B cell (primary cell): Measurements from ENCODE around the gene ERI3. TPM values are rescaled to one million over a fixed set of nuclear protein-coding genes. Genes with fewer than 3 reads are reported as not detected.

ENCODE experiments used
- ATAC-seq: fragments of 200-7000 bp; cut with Tn5 transposase; one replicate; pipeline ENCODE4 v1.10.0; 2021; ENCODE audit warnings: low read depth, mild to moderate bottlenecking, moderate number of reproducible peaks, moderate library complexity
- CTCF ChIA-PET: fragments of 350-600 bp; sonication (Branson Sonifier 250); formaldehyde crosslinking; loops from one replicate; lab custom pipeline; 2021; ENCODE audit warnings: antibody characterized with exemption, inconsistent platforms; lab: Charles Lee
- POLR2A ChIA-PET: fragments of 350-600 bp; sonication (Branson Sonifier 250); formaldehyde crosslinking; loops from one replicate; lab custom pipeline; 2021; ENCODE audit warnings: antibody characterized with exemption; lab: Charles Lee
- DNase-seq: peaks from one replicate; pipeline ENCODE4 v3.0.0; 2013
- H2AFZ ChIP-seq: 2 replicates; pipeline ENCODE4 v1.6.1; 2012; ENCODE audit warnings: mild to moderate bottlenecking, low read depth, low read length; ENCODE audit not compliant: insufficient read depth, poor library complexity, severe bottlenecking
- H3K27ac ChIP-seq, 2 donors: 1 replicate in 1 of 2; 2 replicates in 1 of 2; pipeline ENCODE4 v1.5.1; 2012 to 2013; ENCODE audit warnings: low read length in 2 of 2, mild to moderate bottlenecking in 2 of 2, moderate library complexity in 1 of 2
- H3K27me3 ChIP-seq, 4 experiments: fragments of 200-600 bp in 1 of 4; sonication (generic) in 1 of 4; replicated peaks in 1 of 4; 1 replicate in 2 of 4; 2 replicates in 2 of 4; pipeline versions ENCODE4 v1.6.1 to v1.7.0; 2013 to 2016; ENCODE audit warnings: low read length in 3 of 4, mild to moderate bottlenecking in 2 of 4, mixed read lengths in 1 of 4, moderate library complexity in 1 of 4; ENCODE audit not compliant: insufficient read depth in 4 of 4, control insufficient read depth in 3 of 4; ENCODE audit errors: control extremely low read depth in 1 of 4
- H3K36me3 ChIP-seq, 2 experiments: replicated peaks in 1 of 2; 1 replicate in 1 of 2; 2 replicates in 1 of 2; pipeline versions ENCODE4 v1.6.1 to v1.7.1; 2013; ENCODE audit warnings: low read length in 1 of 2; ENCODE audit not compliant: insufficient read depth in 2 of 2, control insufficient read depth in 1 of 2; ENCODE audit errors: control extremely low read depth in 1 of 2, extremely low read depth in 1 of 2
- H3K4me1 ChIP-seq, 2 donors: fragments of 200-600 bp in 1 of 2; sonication (generic) in 1 of 2; 1 replicate in 1 of 2; 2 replicates in 1 of 2; pipeline versions ENCODE4 v1.5.1 to v1.6.1; 2013 to 2017; ENCODE audit warnings: low read length in 2 of 2; ENCODE audit not compliant: control insufficient read depth in 2 of 2, insufficient read depth in 2 of 2
- H3K4me2 ChIP-seq: replicated peaks from 2 replicates; pipeline ENCODE3; 2012; ENCODE audit warnings: mild to moderate bottlenecking, low read depth, low read length; ENCODE audit not compliant: poor library complexity, severe bottlenecking
- H3K4me3 ChIP-seq, 5 experiments: fragments of 200-600 bp in 1 of 5; sonication (generic) in 1 of 5; 1 replicate in 3 of 5; 2 replicates in 2 of 5; pipeline versions ENCODE4 v1.5.1 to v1.7.0; 2011 to 2016; ENCODE audit warnings: low read length in 4 of 5, mild to moderate bottlenecking in 4 of 5, low read depth in 2 of 5, control low read depth in 1 of 5, moderate library complexity in 1 of 5; ENCODE audit not compliant: insufficient read depth in 1 of 5; ENCODE audit errors: control extremely low read depth in 1 of 5, extremely low read depth in 1 of 5
- H3K79me2 ChIP-seq: fragments of 200-600 bp; sonication (generic); one replicate; pipeline ENCODE4 v1.6.0; 2016; ENCODE audit warnings: low read length; ENCODE audit not compliant: control insufficient read depth, insufficient read depth
- H3K9ac ChIP-seq: fragments of 200-600 bp; sonication (generic); 2 replicates; pipeline ENCODE4 v1.6.1; 2017; ENCODE audit warnings: mild to moderate bottlenecking, low read length, moderate library complexity
- H3K9me3 ChIP-seq, 3 donors: one replicate each; pipeline versions ENCODE4 v1.6.1 to v1.7.1; 2013; ENCODE audit warnings: low read length in 2 of 3; ENCODE audit not compliant: control insufficient read depth in 2 of 3, insufficient read depth in 1 of 3; ENCODE audit errors: control extremely low read depth in 1 of 3
- H4K20me1 ChIP-seq: 2 replicates; pipeline ENCODE4 v1.6.0; 2012; ENCODE audit warnings: mild to moderate bottlenecking, low read length; ENCODE audit not compliant: insufficient read depth, control insufficient read depth, poor library complexity, severe bottlenecking
- H3K27ac Mint-ChIP-seq: one replicate; pipeline ENCODE4 v1.8.0; 2021; ENCODE audit warnings: mixed read lengths
- H3K27me3 Mint-ChIP-seq: one replicate; pipeline ENCODE4 v1.8.0; 2021; ENCODE audit warnings: mixed read lengths
- H3K4me1 Mint-ChIP-seq: one replicate; pipeline ENCODE4 v1.8.0; 2021; ENCODE audit warnings: mixed read lengths
- H3K4me3 Mint-ChIP-seq: one replicate; pipeline ENCODE4 v1.8.0; 2021; ENCODE audit warnings: mixed read lengths
- H3K9me3 Mint-ChIP-seq: one replicate; pipeline ENCODE4 v1.8.0; 2022; ENCODE audit warnings: mixed read lengths; ENCODE audit not compliant: insufficient read depth
- EZH2 ChIP-seq: IDR thresholded peaks from 2 replicates; pipeline ENCODE4 v1.6.1; 2012; ENCODE audit warnings: borderline replicate concordance, low read depth, mild to moderate bottlenecking, moderate library complexity, low read length; ENCODE audit not compliant: insufficient read depth, poor library complexity, severe bottlenecking
- whole genome bisulfite sequencing: methylation state at CpG from one replicate; pipeline ENCODE4 v1.1.5; 2013; ENCODE audit warnings: missing lambda C conversion rate; ENCODE audit not compliant: insufficient coverage; 5-methylcytosine and 5-hydroxymethylcytosine counted together
- intact Hi-C: fragments of 100-400 bp; cut with micrococcal nuclease; formaldehyde crosslinking; loops from one replicate; pipeline ENCODE4 v1.10.0; 2022
- polyA plus RNA-seq: library from polyadenylated mRNA; depleted of rRNA; stranded (reverse); fragments of >200 nt; gene quantifications from 2 replicates; pipeline ENCODE4 v1.2.3, GENCODE V29; 2012
- total RNA-seq, 2 donors: library from RNA; stranded (reverse); fragments of 120-200 nt in 1 of 2; gene quantifications; 1 replicate in 1 of 2; 2 replicates in 1 of 2; pipeline versions ENCODE4 v1.2.3 to v1.2.4, GENCODE V29; 2013 to 2022
- TF ChIP-seq, protein P1 (sequence below): fragments of 200-600 bp; IDR thresholded peaks from one replicate; pipeline ENCODE4 v1.8.0; 2022; ENCODE audit warnings: antibody characterized with exemption, mild to moderate bottlenecking

ERI3 gene
- total and polyA plus RNA-seq, 2 donors (not counting 1 experiment from before 2014, with no cell fraction given): 37.5 to 53.9 TPM

DNA sequence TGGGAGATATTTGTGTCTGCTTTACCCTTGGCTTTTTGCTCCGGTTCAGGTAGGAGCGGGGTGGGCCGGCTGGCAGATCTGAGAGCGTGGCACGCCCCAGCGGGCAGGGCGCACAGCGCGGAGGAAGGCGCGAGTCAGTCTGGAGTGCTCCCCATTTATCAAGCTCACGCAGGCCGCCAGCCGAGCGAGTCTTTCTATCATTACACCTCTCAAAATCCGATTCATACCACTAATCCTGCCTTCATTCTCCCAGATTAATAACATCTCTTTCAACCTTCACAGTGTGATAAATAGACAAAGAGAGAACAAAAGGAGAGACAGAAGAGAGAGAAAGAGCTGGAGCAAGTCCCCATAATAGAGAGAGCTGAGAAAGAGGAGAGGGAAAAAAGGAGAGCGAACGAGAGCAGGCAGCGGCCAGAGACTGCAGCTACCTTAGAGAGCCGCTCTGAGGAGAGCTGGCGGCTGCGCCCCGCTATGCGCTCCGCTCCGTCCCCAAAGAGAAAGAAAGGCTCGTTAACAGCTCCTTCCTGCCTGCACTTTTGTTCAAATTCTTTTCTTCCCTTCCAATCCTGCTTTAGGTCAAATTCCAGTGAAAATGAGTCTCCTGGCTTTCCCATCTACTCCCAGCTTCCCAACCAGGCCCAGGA is 93.8 kb downstream of the ERI3 start:
- H4K20me1 ChIP-seq: no peaks in the 10 kb centered on the region
- TF ChIP-seq, protein P1, sequence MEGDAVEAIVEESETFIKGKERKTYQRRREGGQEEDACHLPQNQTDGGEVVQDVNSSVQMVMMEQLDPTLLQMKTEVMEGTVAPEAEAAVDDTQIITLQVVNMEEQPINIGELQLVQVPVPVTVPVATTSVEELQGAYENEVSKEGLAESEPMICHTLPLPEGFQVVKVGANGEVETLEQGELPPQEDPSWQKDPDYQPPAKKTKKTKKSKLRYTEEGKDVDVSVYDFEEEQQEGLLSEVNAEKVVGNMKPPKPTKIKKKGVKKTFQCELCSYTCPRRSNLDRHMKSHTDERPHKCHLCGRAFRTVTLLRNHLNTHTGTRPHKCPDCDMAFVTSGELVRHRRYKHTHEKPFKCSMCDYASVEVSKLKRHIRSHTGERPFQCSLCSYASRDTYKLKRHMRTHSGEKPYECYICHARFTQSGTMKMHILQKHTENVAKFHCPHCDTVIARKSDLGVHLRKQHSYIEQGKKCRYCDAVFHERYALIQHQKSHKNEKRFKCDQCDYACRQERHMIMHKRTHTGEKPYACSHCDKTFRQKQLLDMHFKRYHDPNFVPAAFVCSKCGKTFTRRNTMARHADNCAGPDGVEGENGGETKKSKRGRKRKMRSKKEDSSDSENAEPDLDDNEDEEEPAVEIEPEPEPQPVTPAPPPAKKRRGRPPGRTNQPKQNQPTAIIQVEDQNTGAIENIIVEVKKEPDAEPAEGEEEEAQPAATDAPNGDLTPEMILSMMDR: no peak
- no peaks in the 10 kb centered on the region for H3K27me3 Mint-ChIP-seq
- H3K4me1 ChIP-seq: peaks cover 0 to 4% of the 10 kb centered on the region in 2 donors
- H3K9ac ChIP-seq: no peak overlapping the region
- H3K4me3 Mint-ChIP-seq: no peak overlapping the region
- H3K4me3 ChIP-seq: no peak overlapping the region
- no peak overlapping the region for H3K27ac ChIP-seq
- no peak for ATAC-seq
- ChIA-PET POLR2A (interaction anchor here (0.6 kb wide), 1 partner anchor 567 kb away, joined by 4 read pairs; no protein-coding TSS in a partner anchor), CTCF (no interaction called here)
- H3K36me3 ChIP-seq: peaks cover 0 to 6% of the 10 kb centered on the region in 2 experiments
- intact Hi-C loops: no loop called here
- H3K79me2 ChIP-seq: no peaks in the 10 kb centered on the region
- DNase-seq: no peak
- no peaks in the 10 kb centered on the region for H3K9me3 ChIP-seq
- H2AFZ ChIP-seq: no peak overlapping the region
- over 99% methylated on average over 23 of the region's 27 CpGs for WGBS
- H3K4me2 ChIP-seq: no peak overlapping the region
- H3K27me3 ChIP-seq: no peaks in the 10 kb centered on the region
- no peaks in the 10 kb centered on the region for H3K9me3 Mint-ChIP-seq
- H3K27ac Mint-ChIP-seq: no peak overlapping the region
- H3K4me1 Mint-ChIP-seq: peaks cover 15% of the 10 kb centered on the region

DNA sequence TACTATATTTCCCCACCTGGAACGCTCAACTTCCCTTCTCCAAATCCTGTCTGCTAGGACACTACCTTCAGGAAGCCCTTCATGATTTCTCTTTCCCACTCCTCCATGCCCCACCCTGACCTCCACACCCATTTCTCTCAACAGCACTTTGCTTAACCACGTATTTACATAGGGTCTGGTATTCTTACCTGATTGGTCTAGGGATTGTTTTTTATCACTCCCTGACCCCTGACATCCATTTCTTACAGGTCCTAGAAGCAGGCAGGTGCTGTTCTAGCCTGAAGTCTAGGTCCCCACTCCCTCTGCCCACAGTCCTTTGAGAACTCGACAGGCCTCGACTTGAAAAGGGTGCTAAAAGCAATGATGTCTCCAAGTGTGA is 94.3 kb downstream of the ERI3 start:
- Histone ChIP-seq H2AFZ (no peak overlapping the region), H3K4me3 (no peak overlapping the region), H4K20me1 (no peaks in the 10 kb centered on the region), H3K27ac (no peak overlapping the region), H3K9me3 (no peaks in the 10 kb centered on the region), H3K79me2 (no peaks in the 10 kb centered on the region), H3K4me2 (no peak overlapping the region), H3K36me3 (peaks cover 0 to 6% of the 10 kb centered on the region in 2 experiments), H3K27me3 (no peaks in the 10 kb centered on the region), H3K4me1 (peaks cover 0 to 4% of the 10 kb centered on the region in 2 donors), H3K9ac (no peak overlapping the region)
- WGBS: 96% methylated on average over 3 of the region's 4 CpGs
- TF ChIP-seq, protein P1: no peak
- no peak for TF ChIP-seq EZH2
- H3K4me1 Mint-ChIP-seq: peaks cover 15% of the 10 kb centered on the region
- no peaks in the 10 kb centered on the region for H3K27me3 Mint-ChIP-seq
- H3K27ac Mint-ChIP-seq: no peak overlapping the region
- no peak overlapping the region for H3K4me3 Mint-ChIP-seq
- no peaks in the 10 kb centered on the region for H3K9me3 Mint-ChIP-seq
- ChIA-PET POLR2A (no interaction called here), CTCF (no interaction called here)
- intact Hi-C loops: no loop called here
- no peak for ATAC-seq
- no peak for DNase-seq
